ENCODE results near the gene TBRG1. TPM values are rescaled to one million over a fixed set of nuclear protein-coding genes. Genes with fewer than 3 reads are reported as not detected.
"Not testable (repeated sequence)": the region's sequence is repeated elsewhere in the genome, so short reads cannot be mapped to it uniquely, and the experiment has no call there.

TBRG1 gene
- total RNA-seq, 1 experiment from 2014 or later: 18.8 TPM

- no peaks in the 10 kb centered on the region for H3K4me1 Mint-ChIP-seq (ENCODE audit: low read depth, unreplicated experiment)
- BruUV-seq (replicated peaks): no TSS peak
- CTCF ChIA-PET: no interaction called here
These were observed 21.9 kb upstream of the TBRG1 start for GRCh38 chr11:124600621-124601320.

DNA sequence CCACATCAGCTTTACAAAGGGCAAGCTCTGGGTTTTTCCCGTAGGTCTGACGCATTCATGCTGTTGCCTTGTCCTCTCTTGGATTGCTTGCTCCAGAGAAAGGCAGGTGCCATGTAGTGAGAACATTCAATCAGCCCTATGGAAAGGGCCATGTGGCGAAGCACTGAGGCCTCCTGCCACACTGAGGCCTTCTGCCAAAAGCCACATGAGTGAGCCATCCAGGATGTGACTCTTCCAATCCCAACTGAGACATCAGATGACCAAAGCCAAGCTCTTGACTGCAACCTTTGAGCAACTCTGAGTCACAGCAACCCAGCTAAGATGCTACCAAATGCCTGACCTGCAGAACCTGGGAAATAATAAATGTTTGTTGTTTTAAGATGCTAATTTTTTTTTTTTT, 20.5 kb upstream of the TBRG1 start:
- intact Hi-C loops (cut with micrococcal nuclease; ENCODE audit: unreplicated experiment): no loop called here
- Mint-ChIP-seq H3K4me1 (ENCODE audit: low read depth, unreplicated experiment) (no peaks in the 10 kb centered on the region), H3K36me3 (ENCODE audit: insufficient read depth, unreplicated experiment) (no peaks in the 10 kb centered on the region), H3K27me3 (ENCODE audit: unreplicated experiment) (peaks cover 6% of the 10 kb centered on the region), H3K27ac (ENCODE audit: unreplicated experiment) (no peak overlapping the region), H3K9me3 (ENCODE audit: low read depth, unreplicated experiment) (peaks cover 2% of the 10 kb centered on the region), H3K4me3 (ENCODE audit: low read depth, unreplicated experiment) (no peak overlapping the region)
- no peak for DNase-seq
- BruUV-seq (replicated peaks): no TSS peak
- CTCF ChIA-PET: no interaction called here
- TF ChIP-seq CTCF (IDR thresholded peaks at IDR 0.05; ENCODE audit: unreplicated experiment): no peak

More at GRCh38 chr11:124600621-124601320, 21.9 kb upstream of the TBRG1 start:
- H3K27me3 Mint-ChIP-seq (ENCODE audit: unreplicated experiment): peaks cover 16% of the 10 kb centered on the region
- H3K27ac Mint-ChIP-seq (ENCODE audit: unreplicated experiment): no peak overlapping the region
- no peaks in the 10 kb centered on the region for H3K36me3 Mint-ChIP-seq (ENCODE audit: insufficient read depth, unreplicated experiment)
- no peak overlapping the region for H3K4me3 Mint-ChIP-seq (ENCODE audit: low read depth, unreplicated experiment)
- no peak for TF ChIP-seq CTCF (IDR thresholded peaks at IDR 0.05; ENCODE audit: unreplicated experiment)
- H3K9me3 Mint-ChIP-seq (ENCODE audit: low read depth, unreplicated experiment): no peaks in the 10 kb centered on the region
- DNase-seq: no peak
- intact Hi-C loops (cut with micrococcal nuclease; ENCODE audit: unreplicated experiment): no loop called here

DNA sequence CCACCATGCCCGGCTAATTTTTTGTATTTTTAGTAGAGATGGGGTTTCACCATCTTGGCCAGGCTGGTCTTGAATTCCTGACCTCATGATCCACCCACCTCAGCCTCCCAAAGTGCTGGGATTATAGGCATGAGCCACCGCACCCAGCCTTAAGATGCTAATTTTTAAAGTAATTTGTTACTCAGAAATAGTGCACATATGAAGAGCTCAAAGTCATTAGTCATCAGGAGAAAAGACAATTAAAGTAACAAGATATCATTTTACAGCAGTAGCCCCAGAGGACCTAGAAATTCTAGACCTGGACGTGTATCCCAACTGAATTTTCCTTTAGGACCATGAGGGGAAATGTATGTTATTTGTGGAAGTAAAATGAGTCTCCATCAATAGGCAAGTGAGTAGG, 19.9 kb upstream of the TBRG1 start:
- H3K4me1 Mint-ChIP-seq (ENCODE audit: low read depth, unreplicated experiment); H3K27me3 Mint-ChIP-seq (ENCODE audit: unreplicated experiment); H3K9me3 Mint-ChIP-seq (ENCODE audit: low read depth, unreplicated experiment); CTCF ChIA-PET; intact Hi-C loops (cut with micrococcal nuclease; ENCODE audit: unreplicated experiment); H3K27ac Mint-ChIP-seq (ENCODE audit: unreplicated experiment); H3K36me3 Mint-ChIP-seq (ENCODE audit: insufficient read depth, unreplicated experiment); DNase-seq; BruUV-seq (replicated peaks); H3K4me3 Mint-ChIP-seq (ENCODE audit: low read depth, unreplicated experiment): not testable (repeated sequence)

- Mint-ChIP-seq H3K27ac (ENCODE audit: unreplicated experiment) (no peak overlapping the region), H3K9me3 (ENCODE audit: low read depth, unreplicated experiment) (peaks cover 2% of the 10 kb centered on the region), H3K4me1 (ENCODE audit: low read depth, unreplicated experiment) (no peaks in the 10 kb centered on the region), H3K27me3 (ENCODE audit: unreplicated experiment) (no peaks in the 10 kb centered on the region), H3K36me3 (ENCODE audit: insufficient read depth, unreplicated experiment) (no peaks in the 10 kb centered on the region), H3K4me3 (ENCODE audit: low read depth, unreplicated experiment) (no peak overlapping the region)
- TF ChIP-seq CTCF (IDR thresholded peaks at IDR 0.05; ENCODE audit: unreplicated experiment): no peak
- intact Hi-C loops (cut with micrococcal nuclease; ENCODE audit: unreplicated experiment): no loop called here
- no TSS peak for BruUV-seq (replicated peaks)
- CTCF ChIA-PET: no interaction called here
- DNase-seq: no peak
These were observed 16.9 kb upstream of the TBRG1 start for GRCh38 chr11:124605719-124606118.

DNA sequence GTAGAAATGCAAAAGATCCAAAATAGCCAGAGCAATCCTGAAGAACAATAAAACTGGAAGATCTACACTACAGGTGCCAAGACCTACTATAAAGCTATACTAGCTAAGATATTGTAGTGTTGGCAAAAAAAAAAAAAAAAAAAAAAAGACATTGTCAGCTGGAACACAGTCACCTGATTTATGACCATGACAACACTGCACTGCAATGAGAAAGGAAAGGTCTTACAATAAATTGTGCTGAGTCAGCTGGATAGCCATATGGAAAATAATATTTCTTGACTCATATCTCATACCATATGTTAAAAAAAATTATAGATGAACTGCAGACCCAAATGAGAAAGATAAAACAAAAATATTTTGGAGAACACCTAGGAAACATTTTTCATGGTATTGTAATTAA, 14.5 kb upstream of the TBRG1 start:
- TF ChIP-seq CTCF (IDR thresholded peaks at IDR 0.05; ENCODE audit: unreplicated experiment): no peak
- H3K27ac Mint-ChIP-seq (ENCODE audit: unreplicated experiment): no peak overlapping the region
- H3K9me3 Mint-ChIP-seq (ENCODE audit: low read depth, unreplicated experiment): peaks cover 2% of the 10 kb centered on the region
- H3K4me3 Mint-ChIP-seq (ENCODE audit: low read depth, unreplicated experiment): no peak overlapping the region
- BruUV-seq (replicated peaks): no TSS peak
- no peaks in the 10 kb centered on the region for H3K4me1 Mint-ChIP-seq (ENCODE audit: low read depth, unreplicated experiment)
- peaks cover 10% of the 10 kb centered on the region for H3K27me3 Mint-ChIP-seq (ENCODE audit: unreplicated experiment)
- intact Hi-C loops (cut with micrococcal nuclease; ENCODE audit: unreplicated experiment): no loop called here
- DNase-seq: no peak
- H3K36me3 Mint-ChIP-seq (ENCODE audit: insufficient read depth, unreplicated experiment): no peaks in the 10 kb centered on the region
- CTCF ChIA-PET: no interaction called here

Data from Calu3 (cell line).